Amygdala (tissue), 56 donors: Measurements from ENCODE around the gene RFT1.
A peak's percentile ranks its signal among the peaks of the same experiment; 100 is the strongest.
"Not testable (repeated sequence)": the region's sequence is repeated elsewhere in the genome, so short reads cannot be mapped to it uniquely, and the experiment has no call there.

Experiments used
- DNase-seq, 56 donors: peaks; one replicate each; lab custom pipeline; 2025; lab: John Stamatoyannopoulos, UW

RFT1 gene

DNA sequence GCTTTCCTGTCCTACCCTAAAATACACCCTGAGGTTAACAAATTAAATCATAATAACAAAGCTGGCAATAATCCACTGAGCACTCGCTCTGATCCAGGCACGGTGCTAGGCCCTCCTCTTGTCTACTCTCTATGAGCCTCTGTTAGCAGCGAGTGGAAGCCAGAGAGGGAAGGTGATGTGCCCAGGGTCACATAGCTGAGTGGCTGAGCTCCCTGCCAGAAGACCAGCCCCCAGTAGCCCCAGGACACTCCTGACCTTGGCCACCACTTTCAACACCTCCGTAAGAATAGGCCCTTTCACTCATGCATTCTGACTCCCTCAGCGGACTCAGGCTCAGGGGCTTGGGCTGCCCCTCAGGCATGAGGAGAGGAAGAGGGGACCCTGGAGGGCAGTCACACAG lies 21.2 kb upstream of the RFT1 start:
- no peak for DNase-seq

DNA sequence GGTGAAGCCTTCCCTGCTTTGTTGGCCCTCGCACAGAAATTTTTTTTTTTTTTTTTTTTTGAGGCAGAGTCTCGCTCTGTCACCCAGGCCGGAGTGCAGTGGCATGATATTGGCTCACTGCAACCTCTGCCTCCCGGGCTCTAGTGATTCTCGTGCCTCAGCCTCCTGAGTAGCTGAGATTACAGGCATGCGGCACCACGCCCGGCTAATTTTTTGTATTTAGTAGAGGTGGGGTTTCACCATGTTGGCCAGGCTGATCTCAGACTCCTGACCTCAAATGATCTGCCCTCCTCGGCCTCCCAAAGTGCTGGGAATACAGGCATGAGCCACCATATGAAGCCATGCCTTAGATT lies 20.8 kb upstream of the RFT1 start:
- DNase-seq: not testable (repeated sequence)

DNA sequence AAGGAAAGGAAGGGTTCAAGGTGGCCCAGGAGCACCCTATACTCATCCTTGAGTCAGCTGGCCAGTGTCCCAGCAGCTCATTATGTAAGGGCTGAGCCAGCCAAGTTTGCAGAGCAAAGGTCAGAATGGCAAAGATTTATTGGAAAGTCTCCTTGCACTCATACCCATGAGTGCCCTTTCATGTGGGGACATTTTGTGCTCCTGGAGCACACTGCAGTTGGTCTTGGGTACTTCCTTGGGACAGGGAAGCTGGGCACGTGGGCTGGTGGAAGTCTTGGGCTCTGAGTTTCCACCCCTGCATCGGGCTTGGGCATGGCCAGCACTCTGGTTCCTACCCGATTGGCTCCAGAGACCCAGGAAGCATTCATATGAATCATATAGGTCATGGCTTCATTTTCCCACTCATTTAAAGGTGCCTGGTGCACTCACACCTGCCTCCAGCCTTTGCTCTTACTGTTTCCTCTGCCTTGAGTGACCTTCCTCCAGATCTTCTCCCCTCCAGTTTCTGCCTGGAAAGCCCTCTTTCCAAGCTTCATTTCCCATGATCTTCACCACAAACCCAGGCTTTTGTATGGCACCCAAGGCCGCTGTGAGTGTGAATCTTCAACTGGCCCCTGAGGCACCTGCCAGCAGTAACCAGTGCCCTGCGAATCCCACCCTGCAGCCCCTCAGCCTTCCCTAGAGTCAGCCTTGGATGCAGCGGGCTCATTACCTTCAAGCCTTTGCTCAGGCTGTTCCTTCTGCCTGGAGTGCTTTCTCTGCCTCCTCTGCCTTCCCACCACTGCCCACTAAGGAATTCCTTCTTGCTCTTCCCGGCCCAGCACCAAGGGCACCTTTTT lies 20.2 kb upstream of the RFT1 start:
- no peak for DNase-seq

DNA sequence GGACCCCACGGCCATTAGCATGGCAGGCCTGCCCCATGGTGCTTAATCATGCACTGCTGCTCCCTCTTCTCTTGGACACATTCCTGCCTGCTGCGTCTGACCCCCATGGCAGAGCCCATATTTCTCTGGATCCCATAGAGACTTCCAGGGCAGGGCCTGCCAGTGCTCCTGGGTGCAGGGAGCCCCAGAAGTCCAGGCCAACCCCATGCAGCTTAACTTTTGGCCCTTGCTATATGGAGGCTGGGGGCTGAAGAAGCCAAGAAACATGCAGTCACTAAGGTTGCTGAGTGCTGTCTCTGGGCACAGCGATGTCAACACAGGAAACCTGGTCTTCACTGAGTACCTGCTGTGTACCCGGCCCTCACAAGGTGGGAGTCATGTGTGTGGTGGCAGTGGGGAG lies 19.5 kb upstream of the RFT1 start:
- no peak for DNase-seq

DNA sequence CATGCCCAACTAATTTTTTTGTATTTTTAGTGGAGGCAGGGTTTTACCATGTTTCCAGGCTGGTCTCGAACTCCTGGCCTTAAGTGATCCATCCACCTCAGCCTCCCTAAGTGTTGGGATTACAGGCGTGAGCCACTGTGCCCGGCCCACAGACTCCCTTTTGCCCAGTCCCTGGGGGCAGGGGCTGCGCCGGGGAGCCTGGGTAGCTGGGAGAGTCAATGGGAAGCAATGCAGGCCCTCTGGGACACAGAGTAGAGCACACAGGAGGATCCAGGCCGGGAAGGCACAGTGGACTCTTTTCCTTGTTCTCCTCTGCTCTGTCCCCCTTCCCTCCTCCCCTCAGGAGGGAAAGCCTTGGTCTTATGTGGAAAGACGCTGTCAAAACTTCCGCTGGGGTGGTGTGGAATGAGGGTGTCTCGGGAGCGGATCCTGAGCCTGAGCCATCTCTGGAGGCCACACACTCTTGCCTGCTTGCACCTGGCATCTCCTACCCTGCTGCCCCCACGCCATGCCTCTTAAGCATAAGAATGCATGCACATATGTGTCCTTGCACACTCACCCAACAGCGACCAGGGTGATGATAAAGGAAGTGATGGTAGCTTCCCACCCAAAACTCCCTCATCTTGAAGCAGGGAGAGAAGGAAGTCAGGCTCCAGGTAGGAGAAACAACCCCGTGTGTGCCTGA lies 18.9 kb upstream of the RFT1 start:
- DNase-seq: no peak

DNA sequence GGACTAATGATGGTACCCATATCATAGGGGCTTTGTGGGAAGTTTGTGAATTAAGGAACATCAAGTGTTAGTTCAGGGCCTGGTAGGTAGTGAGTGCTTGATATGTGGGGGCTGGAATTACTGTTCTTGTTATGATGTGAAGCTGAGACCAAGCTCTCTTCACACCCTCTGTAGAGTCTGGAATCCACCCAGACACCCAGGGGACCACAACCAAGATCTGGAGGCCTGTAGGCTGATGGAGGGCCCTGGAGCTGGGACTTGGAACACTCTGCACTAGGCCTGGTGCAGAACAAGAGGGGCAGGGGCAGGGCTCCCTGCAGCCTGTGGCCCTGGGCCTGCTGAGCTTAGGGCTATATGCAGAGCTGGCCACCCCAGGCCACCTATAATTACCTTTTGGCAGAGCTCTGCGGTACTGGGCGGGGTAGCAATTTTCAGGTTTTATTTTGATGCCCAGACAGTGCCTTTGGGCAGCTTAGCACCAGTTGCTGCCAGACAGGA lies 17.7 kb upstream of the RFT1 start:
- no peak for DNase-seq

DNA sequence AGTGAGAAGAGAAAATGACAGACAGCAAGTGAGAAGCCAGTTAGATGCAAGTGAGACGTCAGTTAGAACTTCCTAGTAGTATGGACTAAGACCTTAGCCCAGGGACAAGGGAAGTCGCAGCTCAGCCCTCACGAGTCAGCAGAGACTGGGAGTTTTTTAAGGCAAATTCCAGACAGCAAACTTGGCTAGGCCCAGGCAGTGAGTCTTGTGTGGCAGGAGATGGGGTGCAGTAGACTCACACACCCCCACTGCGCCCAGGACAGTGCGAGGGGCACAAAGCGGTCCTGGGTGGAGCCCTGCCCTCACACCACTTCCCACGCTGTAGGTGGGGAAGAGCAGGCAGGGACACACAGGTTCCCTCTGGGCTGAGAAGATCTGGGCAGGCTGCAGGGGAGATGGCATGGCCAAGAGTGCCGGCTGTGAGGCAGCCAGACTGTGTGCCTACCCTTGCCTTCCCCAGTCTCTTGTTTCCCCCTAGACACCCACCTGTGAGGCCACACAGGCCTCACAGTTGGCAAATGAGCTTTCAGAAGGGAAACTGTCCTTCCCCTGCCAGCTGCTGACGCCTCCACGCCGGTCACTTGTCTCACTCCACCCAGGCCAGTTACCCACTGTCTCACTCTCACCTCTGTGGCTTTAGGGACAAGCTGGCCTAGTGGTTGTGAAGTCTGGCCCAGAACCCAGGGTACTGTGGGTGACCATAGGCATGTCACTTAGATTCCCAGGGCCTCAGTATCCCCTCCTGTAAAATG lies 17.1 kb upstream of the RFT1 start:
- no peak for DNase-seq

DNA sequence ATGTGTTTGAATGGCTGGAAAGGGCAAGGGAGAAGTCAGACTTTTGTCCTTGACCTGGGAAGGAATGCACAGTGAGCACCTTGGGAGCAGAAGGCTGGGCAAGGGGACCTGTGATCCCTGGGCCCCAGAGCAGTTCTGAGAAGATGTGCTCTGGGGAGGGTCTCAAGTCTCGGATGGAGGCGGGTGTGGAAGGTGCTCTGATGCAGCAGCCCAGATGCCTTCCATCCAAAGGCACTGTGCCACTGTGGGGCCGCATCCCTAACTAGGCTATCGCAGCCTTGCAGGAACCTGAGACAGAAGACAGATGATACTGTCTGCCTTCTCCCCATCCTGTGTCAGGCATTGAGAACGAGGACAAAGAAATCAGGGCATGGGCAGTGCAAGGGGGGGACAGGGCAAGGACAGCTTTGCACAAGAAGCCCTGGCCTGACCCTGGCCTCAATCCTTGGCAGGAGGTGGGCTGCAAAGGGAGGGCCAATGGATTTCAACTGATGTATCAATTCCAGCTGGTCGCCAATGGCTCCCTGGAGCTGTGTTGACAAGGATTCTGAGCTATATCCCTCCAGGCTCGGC lies 16.2 kb upstream of the RFT1 start:
- DNase-seq: no peak

DNA sequence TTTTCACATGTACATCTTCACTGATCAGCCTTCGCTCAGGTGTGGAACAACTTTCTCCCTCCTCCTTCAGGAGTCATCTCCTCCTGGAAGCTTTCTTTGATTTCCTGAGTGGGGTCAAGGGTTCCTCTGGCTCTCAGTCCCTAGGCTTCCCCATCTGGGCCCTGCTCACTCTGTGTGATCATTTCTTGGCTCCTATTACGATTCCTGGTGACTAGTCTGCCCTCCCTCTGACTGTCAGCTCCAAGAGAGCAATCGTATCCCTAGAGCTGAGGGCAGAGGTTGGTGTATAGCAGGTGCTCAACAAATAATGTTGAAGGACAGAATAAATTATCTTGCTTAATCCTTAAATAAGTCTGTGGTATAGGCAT lies 15.5 kb upstream of the RFT1 start:
- no peak for DNase-seq

DNA sequence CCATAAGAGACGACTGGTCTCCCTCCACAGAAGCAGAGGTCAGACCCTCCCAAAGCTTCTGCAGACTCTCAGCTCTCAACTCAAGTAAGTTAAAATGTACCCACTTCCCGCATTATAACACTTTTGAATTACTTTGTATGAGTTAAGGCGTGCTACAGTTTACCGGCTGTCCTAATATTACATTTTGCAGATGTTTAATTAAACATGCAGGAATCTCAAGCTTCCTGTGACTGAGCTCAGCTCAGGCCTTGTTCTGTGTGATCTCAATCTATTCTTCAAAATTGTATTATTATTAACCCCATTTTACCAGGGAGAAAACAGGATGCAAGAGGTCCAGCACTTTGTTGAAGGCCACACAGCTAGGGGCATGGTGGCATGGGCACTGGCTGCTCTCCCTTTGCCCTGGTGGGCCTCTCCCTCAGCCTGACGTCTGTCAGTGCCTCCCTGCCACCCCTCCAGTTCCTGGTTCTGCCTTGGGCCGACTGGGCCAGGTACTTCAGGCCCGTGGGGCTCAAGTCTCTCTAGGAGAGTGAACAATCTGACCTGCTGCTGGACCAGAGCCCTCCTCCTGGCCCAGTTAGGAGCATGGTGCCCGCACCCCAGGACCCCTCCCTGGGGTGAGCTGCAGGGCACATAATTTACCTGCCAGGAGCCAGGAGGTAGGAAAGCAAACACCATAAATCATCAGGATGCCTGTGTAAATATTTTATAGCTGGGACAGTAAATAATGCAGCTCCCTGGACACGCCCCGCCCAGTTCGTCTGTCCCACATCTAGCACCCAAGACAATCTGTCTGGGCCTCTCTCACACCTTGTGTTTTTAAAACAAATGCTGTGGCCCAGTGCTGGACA lies 14.9 kb upstream of the RFT1 start:
- no peak for DNase-seq

DNA sequence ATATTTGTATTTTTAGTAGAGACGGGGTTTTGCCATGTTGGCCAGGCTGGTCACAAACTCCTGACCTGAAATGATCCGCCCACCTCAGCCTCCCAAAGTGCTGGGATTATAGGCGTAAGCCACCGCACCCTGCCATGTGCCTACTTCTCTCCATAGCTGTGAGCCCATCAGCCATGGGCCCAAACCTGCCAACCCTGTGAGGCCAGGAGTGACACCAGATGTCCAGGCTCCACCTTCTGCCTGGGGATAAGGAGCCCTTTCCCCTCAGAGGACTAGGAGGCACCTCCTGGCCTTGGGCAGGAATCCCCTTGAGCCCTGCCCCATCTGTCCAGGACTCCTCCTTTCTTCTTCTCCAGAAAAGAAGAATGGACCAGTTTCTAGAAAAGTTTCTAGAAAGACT lies 14.2 kb upstream of the RFT1 start:
- DNase-seq: no peak

DNA sequence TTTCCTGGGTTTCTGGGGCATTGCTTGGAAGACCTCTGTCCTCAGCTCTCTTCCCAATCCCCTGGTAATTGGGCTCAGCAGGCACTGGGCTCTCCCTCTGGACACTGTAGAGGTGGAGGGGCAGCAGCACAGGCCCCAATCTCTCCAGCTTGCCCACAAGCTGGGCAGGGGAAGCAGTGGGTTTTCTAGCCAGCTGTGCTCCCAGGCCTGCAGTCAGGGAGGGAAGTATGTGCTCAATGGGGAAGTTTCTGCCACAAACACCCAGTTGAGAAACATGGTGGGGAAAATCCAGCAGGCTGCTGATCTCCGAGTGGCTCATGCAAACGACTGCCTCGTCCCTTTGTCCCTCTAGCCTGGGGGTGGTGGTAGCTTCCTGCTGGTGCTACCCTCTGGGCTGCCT lies 12.8 kb upstream of the RFT1 start:
- DNase-seq: peak in 2 of 56 donors; percentile 16 to 38

DNA sequence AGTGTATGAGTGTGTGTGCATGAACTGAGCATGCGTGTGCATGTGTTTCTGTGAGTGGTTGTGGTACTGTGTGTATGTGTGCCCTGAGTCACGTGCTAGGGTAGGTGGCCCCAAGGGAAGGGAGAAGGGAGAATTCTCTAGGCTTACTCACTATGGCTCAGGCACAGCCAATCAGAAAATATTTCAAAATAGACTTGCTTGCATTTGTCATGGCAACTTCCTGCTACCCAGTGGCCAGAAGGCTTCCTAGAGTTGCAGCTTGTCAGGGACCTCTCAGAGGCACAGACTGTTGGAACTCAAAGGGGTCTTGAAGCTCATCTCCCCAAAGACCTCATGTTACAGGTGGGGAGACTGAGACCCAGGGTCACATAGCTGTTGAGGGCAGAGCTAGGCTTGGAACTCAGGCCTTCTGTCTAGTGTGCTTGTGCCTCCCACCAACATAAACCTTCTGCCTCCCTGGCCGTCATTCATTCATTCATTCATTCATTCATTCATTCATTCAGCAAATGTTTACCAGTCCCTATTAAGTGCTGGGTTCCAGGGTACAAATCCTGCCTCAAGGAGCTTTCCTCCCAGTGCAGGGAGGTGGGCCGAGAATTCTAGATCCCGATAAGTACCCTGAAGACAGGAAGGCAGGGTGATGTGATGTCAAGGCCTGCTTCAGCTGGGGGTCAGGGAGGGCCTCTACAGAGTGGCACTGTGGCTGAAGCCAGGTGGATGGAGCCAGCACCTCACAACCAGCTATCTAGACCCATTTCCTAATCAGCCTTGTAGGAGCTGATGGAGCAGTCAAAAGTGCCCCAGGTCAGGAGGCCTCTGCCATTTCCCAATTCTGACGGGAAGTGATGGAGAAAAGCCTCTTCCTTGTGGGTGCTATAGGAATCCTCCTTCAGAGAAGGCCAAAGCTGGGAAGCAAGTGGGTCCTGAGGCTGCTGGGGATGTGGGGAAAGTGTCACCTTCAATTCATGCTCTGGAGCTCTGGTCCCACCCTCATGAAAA lies 10.9 kb upstream of the RFT1 start:
- peak in 2 of 56 donors; percentile 21 to 40 for DNase-seq

DNA sequence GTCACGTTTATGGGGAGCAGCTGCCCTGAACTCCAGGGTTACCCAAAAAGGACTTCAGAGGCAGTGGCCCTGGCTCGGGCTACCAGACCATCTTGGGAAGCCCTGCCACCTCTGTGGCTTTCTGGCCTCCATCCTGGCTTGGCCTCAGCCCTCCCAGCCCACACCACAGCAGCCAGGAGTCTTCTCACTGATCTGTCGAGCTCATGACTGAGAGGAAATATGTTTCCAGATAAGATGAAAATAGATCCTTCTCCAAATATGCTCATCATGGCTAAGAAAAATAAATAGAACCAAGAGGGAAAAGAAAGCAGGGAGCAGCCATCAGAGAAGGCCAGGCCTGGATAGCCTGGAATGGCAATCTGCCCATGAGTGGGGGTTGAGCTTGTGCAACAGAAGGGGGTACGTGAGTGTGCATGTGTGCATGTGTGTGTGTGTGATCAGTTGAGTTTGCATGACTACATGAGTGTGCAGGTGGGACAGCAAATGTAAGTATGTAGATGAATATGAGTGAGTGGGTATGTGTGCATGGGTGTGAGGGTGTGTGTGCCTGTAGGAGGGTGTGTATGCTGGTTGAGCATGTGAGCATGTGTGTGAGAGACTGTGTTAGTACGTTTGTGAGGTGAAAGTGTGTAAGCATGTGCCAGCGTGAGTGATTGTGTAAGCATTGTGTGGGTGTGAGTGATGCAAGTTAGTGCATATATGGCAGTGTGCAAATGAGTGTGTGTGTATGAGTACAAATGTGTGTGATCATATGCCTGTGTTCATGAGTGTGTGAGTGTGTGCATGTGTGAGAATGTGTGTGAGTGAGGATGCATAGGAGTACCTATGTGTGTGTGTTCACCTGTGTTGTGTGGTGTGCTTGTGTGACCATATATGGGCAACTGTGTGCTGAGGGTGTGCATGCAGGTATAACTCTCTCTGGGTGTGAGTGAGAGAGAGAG lies 9.9 kb upstream of the RFT1 start:
- no peak for DNase-seq

DNA sequence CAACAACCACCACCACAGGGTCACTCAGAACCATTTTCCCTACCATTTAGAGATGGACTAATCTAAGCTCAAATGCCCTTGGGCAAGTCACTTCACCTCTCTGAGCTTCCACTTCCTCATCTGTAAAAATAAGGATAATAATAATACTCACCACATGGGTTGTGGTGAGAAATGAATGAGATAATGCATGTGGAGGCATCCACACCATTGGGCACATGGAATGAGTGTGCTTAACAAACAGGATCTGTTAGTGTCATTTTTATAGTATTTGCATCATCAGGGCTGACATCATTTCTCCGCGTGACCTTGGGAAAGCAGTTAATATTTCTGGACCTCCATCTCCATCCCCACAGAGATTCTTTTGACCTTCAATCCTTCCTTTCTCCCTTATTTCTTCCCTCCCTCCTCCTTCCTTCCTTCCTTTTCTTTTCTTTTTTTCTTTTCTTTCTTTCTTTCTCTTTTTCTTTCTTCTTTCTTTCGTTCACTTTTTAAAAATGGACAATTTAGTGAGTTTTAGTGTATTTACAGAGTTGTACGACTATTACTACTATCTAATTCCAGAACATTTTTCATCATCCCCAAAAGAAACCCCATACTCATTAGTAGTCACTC lies 7.7 kb upstream of the RFT1 start:
- no peak for DNase-seq

DNA sequence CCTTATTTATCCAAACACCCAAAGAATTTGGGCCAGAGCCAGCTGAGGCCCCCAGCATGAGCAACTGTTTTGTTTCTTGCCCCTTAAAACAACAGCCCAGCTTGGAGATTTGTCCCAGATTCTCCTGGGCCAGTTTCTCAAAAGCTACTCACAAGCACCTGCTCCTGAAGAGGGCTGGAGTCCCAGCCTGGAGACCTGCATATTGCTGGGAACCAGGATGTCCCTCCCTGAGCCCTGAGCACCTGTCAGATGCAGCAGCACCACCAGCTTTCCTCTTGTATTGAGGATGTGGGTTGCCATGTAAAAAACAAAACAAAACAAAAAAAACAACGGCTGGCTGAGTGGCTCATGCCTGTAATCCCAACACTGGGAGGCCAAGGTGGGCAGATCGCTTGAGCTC lies 7.0 kb upstream of the RFT1 start:
- no peak for DNase-seq

DNA sequence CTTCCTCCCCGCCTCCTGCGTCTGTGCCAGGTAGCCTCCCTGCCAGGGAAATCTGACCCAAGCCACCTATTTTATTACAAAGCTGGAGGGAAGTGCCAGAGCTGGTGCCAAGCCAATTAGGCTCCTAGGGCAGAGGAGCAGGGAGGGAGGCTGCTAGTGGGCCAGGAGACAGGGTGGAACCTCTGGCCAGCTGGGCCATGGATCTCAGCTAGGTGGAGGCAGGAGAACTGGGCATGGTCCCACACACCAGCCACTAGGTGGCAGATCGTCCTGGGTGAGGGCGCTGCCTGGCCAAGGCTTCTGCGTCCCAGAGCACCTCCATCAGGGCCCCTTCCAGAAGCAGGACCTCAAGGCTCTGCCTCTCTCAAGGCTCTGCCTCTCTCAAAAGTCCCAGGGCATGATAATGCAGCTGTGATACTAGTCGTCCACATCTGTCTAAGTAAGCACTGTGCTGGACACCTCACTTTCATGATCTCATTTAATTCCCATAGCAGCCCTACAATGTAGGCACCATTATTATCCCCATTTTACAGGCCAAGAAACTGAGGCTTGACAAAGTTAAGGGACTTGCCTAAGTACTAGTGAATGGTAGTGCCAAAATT lies 4.5 kb upstream of the RFT1 start:
- DNase-seq: peak in 29 of 56 donors; percentile 9 to 72 (median 37)
